H9 (cell line): ENCODE data around the gene CCDC30. TPM values are rescaled to one million over a fixed set of nuclear protein-coding genes. Genes with fewer than 3 reads are reported as not detected.

Experiments
- DNase-seq: peaks from one replicate; pipeline ENCODE4 v3.0.0-alpha.2; 2017
- H2AFZ ChIP-seq: one replicate; pipeline ENCODE4 v1.6.1; 2013; ENCODE audit warnings: mild to moderate bottlenecking, low read length, control low read depth, moderate library complexity
- H2AK5ac ChIP-seq: 2 replicates; pipeline ENCODE4 v1.6.1; 2013; ENCODE audit warnings: low read length, control low read depth, mixed read lengths; ENCODE audit not compliant: insufficient read length
- H2BK120ac ChIP-seq: one replicate; pipeline ENCODE4 v1.6.1; 2013; ENCODE audit warnings: low read depth, mild to moderate bottlenecking, low read length, control low read depth, inconsistent platforms; ENCODE audit not compliant: poor library complexity, severe bottlenecking
- H2BK12ac ChIP-seq: 2 replicates; pipeline ENCODE4 v1.6.1; 2013; ENCODE audit warnings: low read length, control low read depth, mixed read lengths, low read depth; ENCODE audit not compliant: insufficient read length
- H2BK15ac ChIP-seq: 2 replicates; pipeline ENCODE4 v1.6.1; 2013; ENCODE audit warnings: low read depth, low read length, control low read depth
- H2BK20ac ChIP-seq: one replicate; pipeline ENCODE4 v1.6.1; 2013; ENCODE audit warnings: low read depth, mild to moderate bottlenecking, low read length, control low read depth, inconsistent platforms; ENCODE audit not compliant: poor library complexity, severe bottlenecking
- H2BK5ac ChIP-seq: 2 replicates; pipeline ENCODE4 v1.6.1; 2013; ENCODE audit warnings: low read length, control low read depth, mixed read lengths; ENCODE audit not compliant: insufficient read length
- H3K14ac ChIP-seq: 2 replicates; pipeline ENCODE4 v1.6.1; 2013; ENCODE audit warnings: low read length, control low read depth; ENCODE audit not compliant: insufficient read depth
- H3K18ac ChIP-seq: 2 replicates; pipeline ENCODE4 v1.6.1; 2013; ENCODE audit warnings: low read depth, mild to moderate bottlenecking, mixed read lengths, low read length, control low read depth; ENCODE audit not compliant: insufficient read length
- H3K23ac ChIP-seq: 2 replicates; pipeline ENCODE4 v1.6.1; 2013; ENCODE audit warnings: low read length, control low read depth, mixed read lengths, low read depth; ENCODE audit not compliant: insufficient read length
- H3K23me2 ChIP-seq: 2 replicates; pipeline ENCODE4 v1.6.1; 2013; ENCODE audit warnings: low read depth, mild to moderate bottlenecking, mixed read lengths, low read length, control low read depth; ENCODE audit not compliant: insufficient read length, poor library complexity, severe bottlenecking
- H3K27ac ChIP-seq: 2 replicates; pipeline ENCODE4 v1.5.1; 2013; ENCODE audit warnings: low read length, control low read depth, mixed read lengths, low read depth; ENCODE audit not compliant: insufficient read length
- H3K27me3 ChIP-seq: 2 replicates; pipeline ENCODE4 v1.6.1; 2013; ENCODE audit warnings: low read length, control low read depth, inconsistent platforms; ENCODE audit not compliant: insufficient read depth
- H3K4ac ChIP-seq: 2 replicates; pipeline ENCODE4 v1.6.1; 2013; ENCODE audit warnings: low read depth, mild to moderate bottlenecking, control low read depth, inconsistent platforms, low read length, moderate library complexity
- H3K4me1 ChIP-seq: 2 replicates; pipeline ENCODE4 v1.6.1; 2013; ENCODE audit warnings: low read length, control low read depth, inconsistent platforms; ENCODE audit not compliant: insufficient read depth
- H3K4me2 ChIP-seq: 2 replicates; pipeline ENCODE4 v1.6.1; 2013; ENCODE audit warnings: low read length, control low read depth, mixed read lengths; ENCODE audit not compliant: insufficient read length, insufficient read depth
- H3K56ac ChIP-seq: 2 replicates; pipeline ENCODE4 v1.6.1; 2013; ENCODE audit warnings: low read depth, mild to moderate bottlenecking, mixed read lengths, low read length, control low read depth; ENCODE audit not compliant: insufficient read length
- H3K79me1 ChIP-seq: 2 replicates; pipeline ENCODE4 v1.6.1; 2013; ENCODE audit warnings: low read depth, mild to moderate bottlenecking, moderate library complexity, low read length, control low read depth, inconsistent platforms; ENCODE audit not compliant: insufficient read depth, poor library complexity, severe bottlenecking
- H3K79me2 ChIP-seq: 2 replicates; pipeline ENCODE4 v1.6.1; 2013; ENCODE audit warnings: low read length, control low read depth, inconsistent platforms; ENCODE audit not compliant: insufficient read depth
- H3K9ac ChIP-seq: 2 replicates; pipeline ENCODE4 v1.6.1; 2013; ENCODE audit warnings: low read length, control low read depth, mixed read lengths; ENCODE audit not compliant: insufficient read length; ENCODE audit errors: extremely low read depth
- H3K9me3 ChIP-seq: one replicate; pipeline ENCODE4 v1.6.1; 2013; ENCODE audit warnings: low read depth, low read length, inconsistent platforms; ENCODE audit not compliant: control insufficient read depth
- H3T11ph ChIP-seq: one replicate; pipeline ENCODE4 v1.6.1; 2013; ENCODE audit warnings: mild to moderate bottlenecking, low read length, control low read depth, inconsistent platforms
- H4K20me1 ChIP-seq: one replicate; pipeline ENCODE4 v1.6.1; 2013; ENCODE audit not compliant: control insufficient read depth, insufficient read length, insufficient read depth
- H4K5ac ChIP-seq: 2 replicates; pipeline ENCODE4 v1.6.1; 2013; ENCODE audit warnings: low read depth, mild to moderate bottlenecking, mixed read lengths, low read length, control low read depth; ENCODE audit not compliant: insufficient read length
- H4K8ac ChIP-seq: replicated peaks from 2 replicates; pipeline ENCODE4 v1.6.1; 2013; ENCODE audit warnings: low read length, control low read depth, mixed read lengths, low read depth; ENCODE audit not compliant: insufficient read length
- H4K91ac ChIP-seq: 2 replicates; pipeline ENCODE4 v1.6.1; 2013; ENCODE audit warnings: low read depth, mild to moderate bottlenecking, moderate library complexity, mixed read lengths, low read length, control low read depth; ENCODE audit not compliant: insufficient read length
- H3K27ac Mint-ChIP-seq, 3 experiments: 2 replicates in 2 of 3; 3 replicates in 1 of 3; pipeline ENCODE4 v1.8.0; 2020 to 2021; ENCODE audit warnings: mixed read lengths in 3 of 3, mild to moderate bottlenecking in 1 of 3, moderate library complexity in 1 of 3
- H3K27me3 Mint-ChIP-seq: 2 replicates; pipeline ENCODE4 v1.8.0; 2021; ENCODE audit warnings: low read depth, mild to moderate bottlenecking, moderate library complexity, mixed read lengths
- H3K36me3 Mint-ChIP-seq, 3 experiments: 2 replicates in 2 of 3; 3 replicates in 1 of 3; pipeline ENCODE4 v1.8.0; 2020 to 2021; ENCODE audit warnings: low read depth in 3 of 3, mixed read lengths in 3 of 3; ENCODE audit not compliant: insufficient read depth in 1 of 3
- H3K4me1 Mint-ChIP-seq, 2 experiments: 2 replicates each; pipeline ENCODE4 v1.8.0; 2020; ENCODE audit warnings: mixed read lengths in 2 of 2
- H3K4me3 Mint-ChIP-seq, 2 experiments: 2 replicates in 1 of 2; 3 replicates in 1 of 2; pipeline ENCODE4 v1.8.0; 2020 to 2021; ENCODE audit warnings: mild to moderate bottlenecking in 2 of 2, mixed read lengths in 2 of 2, moderate library complexity in 1 of 2
- H3K9me3 Mint-ChIP-seq, 2 experiments: 2 replicates in 1 of 2; 3 replicates in 1 of 2; pipeline ENCODE4 v1.8.0; 2020; ENCODE audit warnings: mild to moderate bottlenecking in 2 of 2, mixed read lengths in 2 of 2, moderate library complexity in 1 of 2
- WGBS: extraction: QIAGEN DNeasy Blood & Tissue Kit; methylation state at CpG from one replicate; pipeline ENCODE4 v1.1.7; 2013; ENCODE audit warnings: missing lambda C conversion rate, low lambda C conversion rate, mixed read lengths; ENCODE audit not compliant: insufficient read length; ENCODE audit errors: extremely low coverage; 5-methylcytosine and 5-hydroxymethylcytosine counted together
- total RNA-seq: library from RNA; stranded (reverse); gene quantifications from 2 replicates; pipeline ENCODE4 v1.2.1, GENCODE V29; 2021
- TF ChIP-seq, protein P1 (sequence below): fragments of 200-600 bp; sonication (generic); conservative IDR thresholded peaks from 3 replicates; pipeline ENCODE4 v1.8.0; 2021; ENCODE audit warnings: antibody characterized with exemption, mild to moderate bottlenecking

CCDC30 gene
- total RNA-seq, 1 experiment from 2014 or later = 1.8 TPM

DNA sequence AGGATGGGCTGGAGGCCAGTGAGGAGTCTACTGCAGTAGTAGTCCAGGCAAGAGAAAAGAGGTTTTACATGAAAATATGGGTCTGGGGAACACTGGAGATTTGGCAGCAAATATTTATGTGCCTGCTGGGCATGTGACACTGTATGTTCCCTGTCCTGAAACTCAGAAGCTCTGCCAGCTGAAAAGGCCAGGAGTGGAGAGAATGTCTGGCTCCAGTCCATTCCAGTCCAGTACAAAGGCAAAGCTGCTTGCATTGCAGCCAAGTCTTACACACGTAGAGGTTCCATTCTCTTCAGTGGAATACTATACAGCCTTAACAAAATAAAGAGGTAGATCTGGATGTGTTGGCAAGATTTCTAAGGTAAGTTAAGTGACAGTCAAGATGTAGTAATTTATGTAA, 211.6 kb downstream of the CCDC30 start:
- Mint-ChIP-seq H3K4me3 (no peak overlapping the region), H3K27ac (no peak overlapping the region), H3K36me3 (peaks cover 12 to 45% (median 32%) of the 10 kb centered on the region in 3 experiments; a peak in 6 of 7 replicates), H3K9me3 (no peaks in the 10 kb centered on the region), H3K4me1 (0 out of 4 replicates have a peak, but pooled peaks cover 0 to under 1% of the 10 kb centered on the region in 2 experiments), H3K27me3 (no peaks in the 10 kb centered on the region)
- H3K14ac ChIP-seq = no peak overlapping the region
- no peaks in the 10 kb centered on the region for H3K27me3 ChIP-seq
- H2BK120ac ChIP-seq = no peak overlapping the region
- no peak overlapping the region for H2BK20ac ChIP-seq
- DNase-seq = no peak
- H4K8ac ChIP-seq = no peak overlapping the region
- H2AFZ ChIP-seq = no peak overlapping the region
- H3K4me1 ChIP-seq = no peaks in the 10 kb centered on the region
- no CpG with 5 or more reads among the region's 1 CpG for WGBS
- H3K79me2 ChIP-seq = no peaks in the 10 kb centered on the region
- TF ChIP-seq, protein P1, sequence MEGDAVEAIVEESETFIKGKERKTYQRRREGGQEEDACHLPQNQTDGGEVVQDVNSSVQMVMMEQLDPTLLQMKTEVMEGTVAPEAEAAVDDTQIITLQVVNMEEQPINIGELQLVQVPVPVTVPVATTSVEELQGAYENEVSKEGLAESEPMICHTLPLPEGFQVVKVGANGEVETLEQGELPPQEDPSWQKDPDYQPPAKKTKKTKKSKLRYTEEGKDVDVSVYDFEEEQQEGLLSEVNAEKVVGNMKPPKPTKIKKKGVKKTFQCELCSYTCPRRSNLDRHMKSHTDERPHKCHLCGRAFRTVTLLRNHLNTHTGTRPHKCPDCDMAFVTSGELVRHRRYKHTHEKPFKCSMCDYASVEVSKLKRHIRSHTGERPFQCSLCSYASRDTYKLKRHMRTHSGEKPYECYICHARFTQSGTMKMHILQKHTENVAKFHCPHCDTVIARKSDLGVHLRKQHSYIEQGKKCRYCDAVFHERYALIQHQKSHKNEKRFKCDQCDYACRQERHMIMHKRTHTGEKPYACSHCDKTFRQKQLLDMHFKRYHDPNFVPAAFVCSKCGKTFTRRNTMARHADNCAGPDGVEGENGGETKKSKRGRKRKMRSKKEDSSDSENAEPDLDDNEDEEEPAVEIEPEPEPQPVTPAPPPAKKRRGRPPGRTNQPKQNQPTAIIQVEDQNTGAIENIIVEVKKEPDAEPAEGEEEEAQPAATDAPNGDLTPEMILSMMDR = no peak
- H4K91ac ChIP-seq = no peak overlapping the region
- H3K18ac ChIP-seq = no peak overlapping the region
- no peak overlapping the region for H3K23ac ChIP-seq
- no peak overlapping the region for H3K56ac ChIP-seq
- H3K23me2 ChIP-seq = no peaks in the 10 kb centered on the region
- H2AK5ac ChIP-seq = no peak overlapping the region
- H3T11ph ChIP-seq = no peak overlapping the region
- no peak overlapping the region for H3K9ac ChIP-seq
- no peak overlapping the region for H2BK15ac ChIP-seq
- no peak overlapping the region for H3K4ac ChIP-seq
- H2BK5ac ChIP-seq = no peak overlapping the region
- no peaks in the 10 kb centered on the region for H3K79me1 ChIP-seq
- H3K27ac ChIP-seq = no peak overlapping the region
- H2BK12ac ChIP-seq = no peak overlapping the region
- no peaks in the 10 kb centered on the region for H3K9me3 ChIP-seq
- H4K5ac ChIP-seq = no peak overlapping the region
- H4K20me1 ChIP-seq = no peaks in the 10 kb centered on the region
- H3K4me2 ChIP-seq = no peak overlapping the region
